GM23338 (cell line): Measurements from ENCODE around the gene ATF6. TPM values are rescaled to one million over a fixed set of nuclear protein-coding genes. Genes with fewer than 3 reads are reported as not detected.

ENCODE experiments used
- ATAC-seq: fragments of 200-7000 bp; cut with Tn5 transposase; 3 replicates; pipeline ENCODE4 v1.9.1; 2020
- DNase-seq: peaks from one replicate; pipeline ENCODE4 v3.0.0-alpha.2; 2015; ENCODE audit warnings: low spot score
- H2AFZ ChIP-seq: fragments of 200-600 bp; sonication (generic); 2 replicates; pipeline ENCODE4 v1.8.0; 2016; ENCODE audit warnings: antibody characterized with exemption, mild to moderate bottlenecking, moderate library complexity
- H3F3A ChIP-seq: fragments of 200-600 bp; sonication (generic); replicated peaks from 2 replicates; pipeline ENCODE4 v1.8.0; 2017; ENCODE audit warnings: antibody characterized with exemption, mixed run types, low read depth
- H3K27ac ChIP-seq: fragments of 200-600 bp; sonication (generic); 2 replicates; pipeline ENCODE4 v1.6.1; 2016; ENCODE audit warnings: low read depth
- H3K27me3 ChIP-seq: fragments of 200-600 bp; sonication (generic); 2 replicates; pipeline ENCODE4 v1.8.0; 2016; ENCODE audit warnings: mild to moderate bottlenecking, mixed run types, moderate library complexity; ENCODE audit not compliant: insufficient read depth
- H3K36me3 ChIP-seq: fragments of 200-600 bp; sonication (generic); 2 replicates; pipeline ENCODE4 v1.8.0; 2016; ENCODE audit warnings: mild to moderate bottlenecking; ENCODE audit not compliant: insufficient read depth
- H3K4me1 ChIP-seq: fragments of 200-600 bp; sonication (generic); 2 replicates; pipeline ENCODE4 v1.8.0; 2016; ENCODE audit warnings: mild to moderate bottlenecking, moderate library complexity; ENCODE audit not compliant: insufficient read depth
- H3K4me2 ChIP-seq: fragments of 200-600 bp; sonication (generic); 2 replicates; pipeline ENCODE4 v1.7.1; 2017; ENCODE audit warnings: mixed run types
- H3K4me3 ChIP-seq: fragments of 200-600 bp; sonication (generic); 2 replicates; pipeline ENCODE4 v1.6.1; 2016; ENCODE audit warnings: mixed run types
- H3K79me2 ChIP-seq: fragments of 200-600 bp; sonication (generic); replicated peaks from 2 replicates; pipeline ENCODE4 v1.8.0; 2017; ENCODE audit warnings: mild to moderate bottlenecking; ENCODE audit not compliant: insufficient read depth
- H3K9me2 ChIP-seq: fragments of 200-600 bp; sonication (generic); 2 replicates; pipeline ENCODE4 v1.8.0; 2017; ENCODE audit not compliant: insufficient read depth
- H4K20me1 ChIP-seq: fragments of 200-600 bp; sonication (generic); replicated peaks from 2 replicates; pipeline ENCODE4 v1.8.0; 2017; ENCODE audit warnings: mild to moderate bottlenecking; ENCODE audit not compliant: insufficient read depth
- H3K27ac Mint-ChIP-seq: 2 replicates; pipeline ENCODE4 v1.8.0; 2020; ENCODE audit warnings: inconsistent platforms, mild to moderate bottlenecking, moderate library complexity, mixed read lengths
- H3K27me3 Mint-ChIP-seq: 3 replicates; pipeline ENCODE4 v1.8.0; 2022; ENCODE audit warnings: low read depth, mild to moderate bottlenecking, moderate library complexity, mixed read lengths, inconsistent platforms; ENCODE audit not compliant: insufficient read depth, poor library complexity
- H3K36me3 Mint-ChIP-seq: 3 replicates; pipeline ENCODE4 v1.8.0; 2021; ENCODE audit warnings: low read depth, mild to moderate bottlenecking, inconsistent platforms, moderate library complexity, mixed read lengths
- H3K4me1 Mint-ChIP-seq: 3 replicates; pipeline ENCODE4 v1.8.0; 2020; ENCODE audit warnings: mild to moderate bottlenecking, inconsistent platforms, mixed read lengths
- H3K4me3 Mint-ChIP-seq: 3 replicates; pipeline ENCODE4 v1.8.0; 2021; ENCODE audit warnings: moderate library complexity, mild to moderate bottlenecking, inconsistent platforms, mixed read lengths
- H3K9me3 Mint-ChIP-seq: 3 replicates; pipeline ENCODE4 v1.8.0; 2020; ENCODE audit warnings: moderate library complexity, mild to moderate bottlenecking, inconsistent platforms, mixed read lengths
- EZH2phosphoT487 ChIP-seq: fragments of 200-600 bp; sonication (generic); IDR thresholded peaks from one replicate; pipeline ENCODE4 v1.8.1; 2018; ENCODE audit warnings: antibody characterized with exemption; ENCODE audit not compliant: unreplicated experiment
- JUNB ChIP-seq: IDR thresholded peaks from one replicate; pipeline ENCODE4 v1.6.1; 2016; ENCODE audit warnings: antibody characterized with exemption; ENCODE audit not compliant: unreplicated experiment
- NANOG ChIP-seq: IDR thresholded peaks from 2 replicates; pipeline ENCODE4 v1.6.1; 2016; ENCODE audit warnings: antibody characterized with exemption, borderline replicate concordance
- POLR2AphosphoS5 ChIP-seq: IDR thresholded peaks from 2 replicates; pipeline ENCODE4 v1.6.1; 2016; ENCODE audit warnings: antibody characterized with exemption, low read depth
- REST ChIP-seq: IDR thresholded peaks from one replicate; pipeline ENCODE4 v1.6.1; 2018; ENCODE audit warnings: antibody characterized with exemption; ENCODE audit not compliant: unreplicated experiment
- polyA plus RNA-seq: library from polyadenylated mRNA; unstranded; fragments of >200 nt; fragmentation: Nextera tagmentation; extraction: Ambion mirVana; gene quantifications from 2 replicates; pipeline ENCODE4 v1.2.1, GENCODE V29; 2016
- total RNA-seq: library from RNA; depleted of rRNA; stranded (reverse); fragments of >200 nt; shearing (Covaris generic); gene quantifications from 2 replicates; pipeline ENCODE4 v1.2.3, GENCODE V29; 2014
- TF ChIP-seq, protein P1 (sequence below): IDR thresholded peaks from 2 replicates; pipeline ENCODE4 v1.6.1; 2016; ENCODE audit warnings: antibody characterized with exemption

ATF6 gene
- total and polyA plus RNA-seq, 2 experiments from 2014 or later = 5.0 to 13.5 TPM

DNA sequence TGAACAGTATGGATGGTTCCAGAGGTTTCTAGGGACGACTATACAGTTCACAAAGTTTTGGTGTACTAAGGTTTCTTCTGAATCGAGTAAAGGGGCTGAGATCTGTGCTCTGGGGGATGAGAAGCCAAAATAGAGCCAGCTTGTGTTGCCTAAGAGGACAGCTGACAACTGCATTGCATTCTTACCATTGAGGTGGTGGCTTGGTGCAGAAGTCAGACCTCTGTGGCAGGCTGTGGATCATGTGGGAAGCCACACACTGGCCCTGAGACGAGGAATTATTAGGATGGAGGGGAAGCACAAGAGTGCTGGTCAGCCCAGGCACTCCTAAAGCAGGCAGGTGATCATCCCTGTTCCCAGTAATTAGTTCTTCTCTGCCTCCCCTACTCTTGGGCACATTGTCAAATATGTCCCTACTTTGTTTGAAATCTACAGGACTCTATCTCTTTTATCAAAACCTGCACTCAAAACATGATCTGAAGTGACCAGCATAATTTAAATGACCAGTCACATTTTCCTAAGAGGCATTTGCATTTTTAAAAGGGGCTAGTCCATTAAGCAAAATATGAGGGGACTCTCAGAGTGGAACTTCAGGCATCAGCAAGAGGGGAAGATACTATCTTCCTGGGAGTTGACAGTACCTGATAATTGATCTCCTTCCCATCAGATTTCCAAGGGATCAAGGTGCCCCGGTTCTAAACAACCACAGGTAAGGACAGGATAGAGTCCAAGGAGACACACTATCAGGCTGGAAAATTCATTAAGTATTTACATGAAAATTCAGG, 45.0 kb upstream of the ATF6 start, which contains the start of gene FCRLB:
Gene FCRLB (plus strand): TSS at position 589 of the 782 bp plus-strand sequence. CDS start 1,129 bp downstream, outside the sequence.
- no peaks in the 10 kb centered on the region; the same call in 2 of the 3 replicates for H3K9me3 Mint-ChIP-seq
- Histone ChIP-seq H3F3A (no peaks in the 10 kb centered on the region), H3K27ac (no peak within 1 kb of the TSS), H4K20me1 (no peaks in the 10 kb centered on the region), H3K4me1 (no peaks in the 10 kb centered on the region; the same call in 1 of the 2 replicates), H3K79me2 (no peaks in the 10 kb centered on the region), H2AFZ (no peak within 1 kb of the TSS), H3K9me2 (0 out of 2 replicates have a peak, but pooled peaks cover 2% of the 10 kb centered on the region), H3K27me3 (peaks cover 34% of the 10 kb centered on the region), H3K4me3 (no peak within 1 kb of the TSS), H3K36me3 (no peaks in the 10 kb centered on the region), H3K4me2 (no peak within 1 kb of the TSS)
- TF ChIP-seq POLR2AphosphoS5 = no peak
- TF ChIP-seq, protein P1, sequence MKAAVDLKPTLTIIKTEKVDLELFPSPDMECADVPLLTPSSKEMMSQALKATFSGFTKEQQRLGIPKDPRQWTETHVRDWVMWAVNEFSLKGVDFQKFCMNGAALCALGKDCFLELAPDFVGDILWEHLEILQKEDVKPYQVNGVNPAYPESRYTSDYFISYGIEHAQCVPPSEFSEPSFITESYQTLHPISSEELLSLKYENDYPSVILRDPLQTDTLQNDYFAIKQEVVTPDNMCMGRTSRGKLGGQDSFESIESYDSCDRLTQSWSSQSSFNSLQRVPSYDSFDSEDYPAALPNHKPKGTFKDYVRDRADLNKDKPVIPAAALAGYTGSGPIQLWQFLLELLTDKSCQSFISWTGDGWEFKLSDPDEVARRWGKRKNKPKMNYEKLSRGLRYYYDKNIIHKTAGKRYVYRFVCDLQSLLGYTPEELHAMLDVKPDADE = no peak
- TF ChIP-seq NANOG = no peak
- TF ChIP-seq JUNB = no peak
- no peak for TF ChIP-seq EZH2phosphoT487
- peaks cover 6% of the 10 kb centered on the region; the same call in 2 of the 3 replicates for H3K4me1 Mint-ChIP-seq
- H3K36me3 Mint-ChIP-seq = no peaks in the 10 kb centered on the region
- ATAC-seq (no peak), DNase-seq (no peak)
- H3K27me3 Mint-ChIP-seq = peaks cover 30% of the 10 kb centered on the region
- no peak within 1 kb of the TSS for H3K4me3 Mint-ChIP-seq
- no peak within 1 kb of the TSS for H3K27ac Mint-ChIP-seq

DNA sequence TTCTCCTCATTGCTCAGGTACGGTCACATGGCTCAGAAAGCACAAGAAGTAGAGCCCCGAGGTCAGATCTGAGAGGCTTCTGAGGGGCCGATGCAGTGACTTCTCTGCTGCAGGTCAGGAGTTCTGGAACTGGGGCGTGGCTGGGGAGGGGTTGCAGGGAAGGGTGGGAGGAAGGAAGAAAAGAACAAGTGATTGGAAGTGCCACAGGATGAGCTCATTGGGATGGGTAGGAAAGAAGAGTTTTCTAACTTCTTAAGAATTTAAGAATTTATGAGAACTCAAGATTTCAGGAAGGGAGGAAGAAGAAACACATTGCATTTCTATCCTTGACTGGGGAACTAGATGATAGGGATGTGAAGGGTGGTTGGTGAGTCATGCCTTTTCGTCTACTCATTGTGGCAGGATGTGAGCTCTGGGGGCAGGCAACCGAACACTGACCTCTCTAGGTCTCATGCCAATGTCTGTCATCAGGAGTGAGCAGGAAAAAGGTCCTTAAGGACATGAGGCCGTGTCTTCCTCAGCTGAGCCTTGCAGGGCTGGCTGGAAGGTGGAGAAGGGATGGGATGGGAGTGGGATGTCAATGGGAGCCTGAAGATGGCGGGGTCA, 44.3 kb upstream of the ATF6 start:
- H3K27me3 Mint-ChIP-seq = peaks cover 34% of the 10 kb centered on the region
- H3K27ac ChIP-seq = no peak overlapping the region
- DNase-seq = no peak
- TF ChIP-seq JUNB = no peak
- no peak for TF ChIP-seq EZH2phosphoT487
- TF ChIP-seq REST = no peak
- no peaks in the 10 kb centered on the region for H3F3A ChIP-seq
- no peak overlapping the region for H3K4me3 Mint-ChIP-seq
- H3K4me3 ChIP-seq = no peak overlapping the region
- H2AFZ ChIP-seq = no peak overlapping the region
- no peaks in the 10 kb centered on the region; the same call in 2 of the 3 replicates for H3K9me3 Mint-ChIP-seq
- ATAC-seq = no peak
- no peaks in the 10 kb centered on the region for H3K36me3 ChIP-seq
- peaks cover 6% of the 10 kb centered on the region; the same call in 2 of the 3 replicates for H3K4me1 Mint-ChIP-seq
- H3K4me1 ChIP-seq = no peaks in the 10 kb centered on the region; the same call in 1 of the 2 replicates
- H3K4me2 ChIP-seq = no peak overlapping the region
- H3K27ac Mint-ChIP-seq = no peak overlapping the region
- H4K20me1 ChIP-seq = no peaks in the 10 kb centered on the region
- no peaks in the 10 kb centered on the region for H3K36me3 Mint-ChIP-seq
- peaks cover 39% of the 10 kb centered on the region for H3K27me3 ChIP-seq
- H3K79me2 ChIP-seq = no peaks in the 10 kb centered on the region
- 0 out of 2 replicates have a peak, but pooled peaks cover 2% of the 10 kb centered on the region for H3K9me2 ChIP-seq
